GM19324 (cell line): ENCODE measurements around the gene NMT2.

Source experiments
- ATAC-seq: cut with Tn5 transposase; IDR thresholded peaks from one replicate; pipeline ENCODE4 v1.9.1; 2021; ENCODE audit warnings: mild to moderate bottlenecking, moderate library complexity; ENCODE audit not compliant: unreplicated experiment, low FRiP score

NMT2 gene

GRCh38 chr10:15103513-15103912 lies 65.0 kb downstream of the NMT2 start:
- ATAC-seq, result no peak

GRCh38 chr10:15099886-15100285 lies 68.6 kb downstream of the NMT2 start:
- no peak for ATAC-seq

- peak; percentile 93 for ATAC-seq
Measured at GRCh38 chr10:15097011-15097812, 71.3 kb downstream of the NMT2 start, which contains the start of gene RPP38. Gene RPP38, plus strand, starts transcription at chr10:15097355. Its CDS starts 5,960 bp downstream, at chr10:15103315.

GRCh38 chr10:15096661-15097010 lies 71.9 kb downstream of the NMT2 start:
- peak; percentile 20 for ATAC-seq

GRCh38 chr10:15092855-15093408 lies 75.6 kb downstream of the NMT2 start:
- ATAC-seq, result no peak

- ATAC-seq, result no peak
Measured at GRCh38 chr10:15091418-15091817, 77.1 kb downstream of the NMT2 start.

GRCh38 chr10:15088428-15089261 lies 79.8 kb downstream of the NMT2 start, which contains the start of gene ACBD7:
Gene ACBD7, minus strand, starts transcription at chr10:15088776. Its CDS starts 48 bp downstream, at chr10:15088728.
- peak; percentile 95 for ATAC-seq

GRCh38 chr10:15084502-15084922 lies 84.0 kb downstream of the NMT2 start:
- ATAC-seq, result no peak

- no peak for ATAC-seq
Measured at GRCh38 chr10:15083674-15084501, 84.6 kb downstream of the NMT2 start.

- ATAC-seq, result no peak
Measured at GRCh38 chr10:15075421-15075820, 93.1 kb downstream of the NMT2 start.

GRCh38 chr10:15072358-15072757 lies 96.1 kb downstream of the NMT2 start:
- no peak for ATAC-seq

- ATAC-seq, result no peak
Measured at GRCh38 chr10:15069230-15069629, 99.3 kb downstream of the NMT2 start.

GRCh38 chr10:15068802-15069201 lies 99.7 kb downstream of the NMT2 start:
- no peak for ATAC-seq

- no peak for ATAC-seq
Measured at GRCh38 chr10:15067154-15067553, 101.3 kb downstream of the NMT2 start.

GRCh38 chr10:15060638-15061037 lies 107.9 kb downstream of the NMT2 start:
- no peak for ATAC-seq

GRCh38 chr10:15059914-15060313 lies 108.6 kb downstream of the NMT2 start:
- no peak for ATAC-seq

GRCh38 chr10:15058689-15059088 lies 109.8 kb downstream of the NMT2 start:
- ATAC-seq, result no peak
